HUES48 (cell line): ENCODE data around the gene CTSK.
"Not testable (repeated sequence)": the region's sequence is repeated elsewhere in the genome, so short reads cannot be mapped to it uniquely, and the experiment has no call there.

ENCODE experiments used
- H3K27ac ChIP-seq: one replicate; pipeline ENCODE4 v1.7.0; 2013; ENCODE audit warnings: low read depth, low read length, inconsistent platforms
- H3K27me3 ChIP-seq: 2 replicates; pipeline ENCODE4 v1.6.1; 2013; ENCODE audit warnings: mild to moderate bottlenecking, low read length; ENCODE audit not compliant: control insufficient read depth, insufficient read depth
- H3K36me3 ChIP-seq: 2 replicates; pipeline ENCODE4 v1.6.1; 2013; ENCODE audit warnings: low read length; ENCODE audit not compliant: control insufficient read depth, insufficient read depth
- H3K4me1 ChIP-seq: 2 replicates; pipeline ENCODE4 v1.6.1; 2013; ENCODE audit warnings: mild to moderate bottlenecking, low read length; ENCODE audit not compliant: control insufficient read depth, insufficient read depth
- H3K4me3 ChIP-seq: 2 replicates; pipeline ENCODE4 v1.5.1; 2013; ENCODE audit warnings: mild to moderate bottlenecking, low read depth, low read length
- H3K9ac ChIP-seq: 2 replicates; pipeline ENCODE4 v1.6.1; 2013; ENCODE audit warnings: mild to moderate bottlenecking, low read depth, low read length, moderate library complexity
- H3K9me3 ChIP-seq: 2 replicates; pipeline ENCODE4 v1.6.1; 2013; ENCODE audit warnings: low read length; ENCODE audit not compliant: control insufficient read depth, insufficient read depth

Gene CTSK

GRCh38 chr1:150805899-150806298, 2.2 kb downstream of the CTSK start:
- Histone ChIP-seq H3K9me3 (no peaks in the 10 kb centered on the region), H3K36me3 (peaks cover 4% of the 10 kb centered on the region; the same call in 1 of the 2 replicates), H3K27ac (no peak overlapping the region), H3K27me3 (no peaks in the 10 kb centered on the region), H3K9ac (no peak overlapping the region), H3K4me1 (peaks cover 26% of the 10 kb centered on the region), H3K4me3 (no peak overlapping the region)

GRCh38 chr1:150804671-150805070, 3.4 kb downstream of the CTSK start:
- Histone ChIP-seq H3K9ac (no peak overlapping the region), H3K27me3 (no peaks in the 10 kb centered on the region), H3K36me3 (no peaks in the 10 kb centered on the region), H3K4me3 (no peak overlapping the region), H3K9me3 (no peaks in the 10 kb centered on the region), H3K27ac (no peak overlapping the region), H3K4me1 (peaks cover 26% of the 10 kb centered on the region)

DNA sequence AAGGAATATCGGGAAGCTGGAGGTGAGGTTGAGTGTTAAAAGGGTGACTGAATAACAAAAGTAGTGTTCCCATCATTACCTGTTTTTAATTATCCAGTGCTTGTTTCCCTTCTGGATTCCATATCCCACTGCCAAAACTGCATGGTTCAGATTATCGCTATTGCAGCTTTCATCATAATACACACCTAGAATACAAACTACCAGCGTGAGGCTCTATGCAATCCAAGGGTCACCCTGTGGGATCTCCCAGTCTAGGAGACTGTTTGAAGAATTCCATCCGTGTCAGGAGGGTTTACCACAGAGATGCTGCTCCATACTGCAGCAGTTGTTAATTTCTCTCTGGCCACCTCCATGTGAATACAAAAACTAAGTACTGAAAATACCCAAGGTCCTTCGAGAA, 9.0 kb downstream of the CTSK start:
- H3K4me3 ChIP-seq: no peak overlapping the region
- H3K36me3 ChIP-seq: peaks cover 4% of the 10 kb centered on the region; the same call in 1 of the 2 replicates
- H3K27me3 ChIP-seq: no peaks in the 10 kb centered on the region
- no peak overlapping the region for H3K27ac ChIP-seq
- H3K4me1 ChIP-seq: peaks cover 22% of the 10 kb centered on the region
- H3K9me3 ChIP-seq: no peaks in the 10 kb centered on the region
- H3K9ac ChIP-seq: no peak overlapping the region

- peaks cover 4% of the 10 kb centered on the region; the same call in 1 of the 2 replicates for H3K36me3 ChIP-seq
- H3K9ac ChIP-seq: no peak overlapping the region
- H3K4me1 ChIP-seq: peaks cover 22% of the 10 kb centered on the region
- H3K4me3 ChIP-seq: no peak overlapping the region
- no peaks in the 10 kb centered on the region for H3K27me3 ChIP-seq
- no peak overlapping the region for H3K27ac ChIP-seq
- H3K9me3 ChIP-seq: no peaks in the 10 kb centered on the region
Observed at GRCh38 chr1:150798525-150798924, 9.5 kb downstream of the CTSK start.

DNA sequence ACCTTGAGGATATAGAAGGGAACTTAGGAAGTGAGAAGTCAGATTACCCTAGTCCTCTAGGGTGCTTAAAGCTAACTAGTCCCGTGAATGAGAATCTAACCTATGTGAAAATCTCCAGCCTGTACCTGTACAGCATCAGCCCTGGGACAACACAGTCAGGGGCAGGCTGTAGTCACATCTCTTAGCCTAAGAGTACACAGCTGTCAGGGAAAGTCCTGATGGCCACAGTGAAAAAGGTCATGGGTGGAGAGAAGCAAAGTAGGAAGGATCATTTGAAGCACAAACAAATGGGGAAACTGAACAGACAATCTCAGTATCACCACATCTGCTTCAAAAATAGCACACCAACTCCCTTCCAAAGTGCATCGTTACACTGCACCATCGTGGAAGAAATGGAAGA, 11.7 kb downstream of the CTSK start:
- Histone ChIP-seq H3K27me3 (no peaks in the 10 kb centered on the region), H3K36me3 (peaks cover 4% of the 10 kb centered on the region; the same call in 1 of the 2 replicates), H3K9ac (no peak overlapping the region)

GRCh38 chr1:150793778-150794177, 14.3 kb downstream of the CTSK start:
- peaks cover 14% of the 10 kb centered on the region for H3K4me1 ChIP-seq
- H3K27me3 ChIP-seq, H3K4me3 ChIP-seq, H3K9ac ChIP-seq, H3K9me3 ChIP-seq, H3K27ac ChIP-seq, H3K36me3 ChIP-seq: not testable (repeated sequence)

More for the DNA sequence above, 11.7 kb downstream of the CTSK start:
- no peak overlapping the region for H3K4me3 ChIP-seq
- no peak overlapping the region for H3K27ac ChIP-seq
- no peaks in the 10 kb centered on the region for H3K9me3 ChIP-seq
- H3K4me1 ChIP-seq: peaks cover 22% of the 10 kb centered on the region

- H3K27ac ChIP-seq: no peak overlapping the region
- H3K27me3 ChIP-seq: no peaks in the 10 kb centered on the region
- H3K9ac ChIP-seq: no peak overlapping the region
- peaks cover 8% of the 10 kb centered on the region for H3K4me1 ChIP-seq
- no peaks in the 10 kb centered on the region for H3K9me3 ChIP-seq
- H3K36me3 ChIP-seq: no peaks in the 10 kb centered on the region
- H3K4me3 ChIP-seq: no peak overlapping the region
Observed at GRCh38 chr1:150793221-150793620, 14.8 kb downstream of the CTSK start.

GRCh38 chr1:150791585-150791984, 16.5 kb downstream of the CTSK start:
- no peaks in the 10 kb centered on the region for H3K27me3 ChIP-seq
- no peaks in the 10 kb centered on the region for H3K9me3 ChIP-seq
- no peaks in the 10 kb centered on the region for H3K36me3 ChIP-seq
- no peak overlapping the region for H3K4me3 ChIP-seq
- H3K9ac ChIP-seq: no peak overlapping the region
- no peaks in the 10 kb centered on the region for H3K4me1 ChIP-seq
- H3K27ac ChIP-seq: no peak overlapping the region

DNA sequence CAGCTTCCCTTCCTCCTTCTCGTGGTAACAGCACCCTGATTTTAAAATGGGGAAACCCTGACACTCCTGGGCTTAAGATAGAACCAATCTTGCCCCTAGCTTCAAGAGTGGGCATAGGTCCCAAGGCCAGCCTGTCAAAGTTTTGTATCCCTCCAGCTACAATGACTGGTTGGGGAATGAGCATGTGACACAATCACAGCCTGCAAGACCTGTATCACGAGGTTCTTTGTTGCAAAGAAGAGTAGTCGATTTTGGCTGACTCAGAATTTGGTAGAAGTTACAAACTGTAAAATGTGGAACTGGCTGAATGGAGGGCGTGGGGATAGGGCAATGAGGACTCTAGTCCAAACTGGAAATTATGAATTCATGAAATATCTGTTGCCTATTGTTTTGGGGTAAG, 18.7 kb downstream of the CTSK start:
- Histone ChIP-seq H3K4me1 (no peaks in the 10 kb centered on the region), H3K9ac (no peak overlapping the region), H3K4me3 (no peak overlapping the region), H3K27ac (no peak overlapping the region), H3K36me3 (no peaks in the 10 kb centered on the region), H3K9me3 (no peaks in the 10 kb centered on the region), H3K27me3 (no peaks in the 10 kb centered on the region)

GRCh38 chr1:150788946-150789345, 19.1 kb downstream of the CTSK start:
- Histone ChIP-seq H3K27ac (no peak overlapping the region), H3K9ac (no peak overlapping the region), H3K4me1 (no peaks in the 10 kb centered on the region), H3K9me3 (no peaks in the 10 kb centered on the region), H3K4me3 (no peak overlapping the region), H3K27me3 (no peaks in the 10 kb centered on the region), H3K36me3 (no peaks in the 10 kb centered on the region)

- Histone ChIP-seq H3K9ac (no peak overlapping the region), H3K27ac (no peak overlapping the region), H3K9me3 (no peaks in the 10 kb centered on the region), H3K4me3 (no peak overlapping the region), H3K27me3 (no peaks in the 10 kb centered on the region), H3K4me1 (no peaks in the 10 kb centered on the region), H3K36me3 (no peaks in the 10 kb centered on the region)
Observed at GRCh38 chr1:150787455-150787854, 20.6 kb downstream of the CTSK start.

DNA sequence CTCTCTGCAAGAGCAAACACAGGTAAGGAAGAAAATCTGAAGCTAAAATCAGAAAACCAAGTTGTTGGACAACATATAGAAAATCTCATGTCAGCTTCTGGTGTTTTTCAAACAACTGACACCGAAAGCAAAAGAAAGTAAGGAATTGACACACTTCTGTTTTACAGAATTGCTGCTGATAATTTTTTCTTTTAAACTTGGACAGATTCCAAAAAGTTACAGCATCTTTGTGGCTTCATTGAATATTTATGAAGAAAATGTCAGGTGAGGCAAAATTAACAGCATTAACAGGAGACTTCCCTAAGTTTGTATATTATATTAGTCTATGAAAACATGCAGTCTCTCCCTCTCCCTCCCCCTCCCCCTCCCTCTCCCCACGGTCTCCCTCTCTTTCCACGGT, 27.6 kb downstream of the CTSK start:
- Histone ChIP-seq H3K4me3 (no peak overlapping the region), H3K36me3 (no peaks in the 10 kb centered on the region), H3K9ac (no peak overlapping the region), H3K9me3 (peaks cover 5% of the 10 kb centered on the region), H3K4me1 (no peaks in the 10 kb centered on the region), H3K27ac (no peak overlapping the region), H3K27me3 (no peaks in the 10 kb centered on the region)
